Cerebellar cortex (tissue), 1 donor: ENCODE measurements around the gene FAM53A.

ENCODE experiments used
- DNase-seq: peaks from one replicate; pipeline ENCODE4 v3.0.0-alpha.2; 2015; ENCODE audit warnings: low spot score

Gene FAM53A

DNA sequence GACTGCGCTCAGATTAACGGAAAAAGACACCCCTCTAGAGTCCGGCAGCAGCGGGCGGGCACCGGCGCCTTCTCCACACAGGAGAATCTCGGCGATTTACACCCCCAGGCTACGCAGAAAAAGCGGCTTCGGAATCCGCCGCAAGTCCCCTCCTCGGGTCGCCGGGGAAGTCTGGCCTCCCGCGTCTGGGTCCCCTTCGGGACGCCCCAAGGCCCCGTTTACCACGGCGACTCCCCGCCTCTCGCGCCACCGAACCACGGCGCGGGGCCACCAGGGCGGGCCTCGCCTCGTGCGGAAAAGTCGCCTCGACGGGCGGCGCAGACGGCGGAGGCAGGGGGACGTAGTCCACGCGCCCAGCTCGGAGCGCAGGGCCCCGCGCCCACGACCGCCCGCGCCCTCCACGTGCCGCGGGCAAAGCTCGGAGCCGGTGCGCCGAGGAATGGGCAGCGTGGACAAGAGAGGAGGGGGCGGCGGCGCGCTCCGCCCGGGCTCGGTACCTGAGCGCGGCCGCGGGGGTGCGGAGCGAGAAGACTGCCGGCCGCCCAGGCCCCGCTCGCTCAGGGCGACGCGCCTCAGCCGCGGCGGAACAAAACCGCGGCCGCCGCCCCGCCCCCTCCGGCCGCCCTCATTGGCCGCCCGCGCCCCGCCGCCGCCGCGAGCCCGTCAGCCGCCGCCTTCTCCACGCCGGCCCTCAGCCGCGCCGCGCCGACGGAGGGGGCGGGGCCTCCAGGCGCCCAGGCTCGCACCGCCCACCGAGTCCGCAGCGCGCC lies at the start of gene FAM53A:
Gene FAM53A (minus strand): TSS at position 578 of the 770 bp plus-strand sequence. CDS start 15,572 bp downstream, outside the sequence.
- DNase-seq: peak; percentile 82

DNA sequence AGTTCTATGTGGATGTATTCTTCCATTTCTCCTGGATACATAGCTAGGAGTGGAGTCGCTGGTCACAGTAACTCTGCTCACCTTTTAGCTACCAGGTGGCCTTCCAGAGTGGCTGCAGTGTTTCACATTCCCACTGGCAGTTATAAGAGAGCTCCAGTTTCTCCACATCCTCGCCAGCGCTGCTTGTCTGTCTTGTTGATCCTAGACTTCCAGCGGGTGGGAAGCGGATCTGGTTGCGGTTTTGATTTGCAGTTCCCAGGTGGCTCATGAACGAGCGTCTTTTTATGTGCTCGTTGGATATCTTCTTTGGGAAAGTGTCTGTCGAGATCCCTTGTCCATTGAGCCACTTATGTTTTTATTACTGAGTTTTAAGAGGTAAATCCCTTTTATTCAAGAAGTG lies 48.8 kb upstream of the FAM53A start:
- DNase-seq: no peak

DNA sequence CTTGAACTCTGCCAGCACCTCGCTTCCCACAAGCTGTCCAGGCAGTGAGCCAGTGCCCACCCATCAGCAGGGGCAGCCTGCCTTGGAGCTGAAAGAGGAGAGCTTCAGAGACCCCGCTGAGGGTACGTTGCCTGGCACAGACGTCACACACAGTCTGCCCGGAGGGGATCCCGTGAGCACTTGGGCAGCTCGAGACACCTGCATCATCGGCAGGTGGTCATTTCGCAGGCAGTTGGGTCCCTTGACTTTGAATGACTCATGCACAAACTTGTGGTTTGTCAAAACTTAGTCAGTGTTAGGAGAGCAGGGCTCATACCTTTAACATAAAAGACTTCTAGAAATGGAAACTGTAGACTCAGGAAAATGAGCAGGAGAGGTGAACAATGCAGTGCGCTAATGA lies 47.1 kb upstream of the FAM53A start:
- DNase-seq: no peak

GRCh38 chr4:1730532-1731135 lies 46.5 kb upstream of the FAM53A start:
- no peak for DNase-seq

DNA sequence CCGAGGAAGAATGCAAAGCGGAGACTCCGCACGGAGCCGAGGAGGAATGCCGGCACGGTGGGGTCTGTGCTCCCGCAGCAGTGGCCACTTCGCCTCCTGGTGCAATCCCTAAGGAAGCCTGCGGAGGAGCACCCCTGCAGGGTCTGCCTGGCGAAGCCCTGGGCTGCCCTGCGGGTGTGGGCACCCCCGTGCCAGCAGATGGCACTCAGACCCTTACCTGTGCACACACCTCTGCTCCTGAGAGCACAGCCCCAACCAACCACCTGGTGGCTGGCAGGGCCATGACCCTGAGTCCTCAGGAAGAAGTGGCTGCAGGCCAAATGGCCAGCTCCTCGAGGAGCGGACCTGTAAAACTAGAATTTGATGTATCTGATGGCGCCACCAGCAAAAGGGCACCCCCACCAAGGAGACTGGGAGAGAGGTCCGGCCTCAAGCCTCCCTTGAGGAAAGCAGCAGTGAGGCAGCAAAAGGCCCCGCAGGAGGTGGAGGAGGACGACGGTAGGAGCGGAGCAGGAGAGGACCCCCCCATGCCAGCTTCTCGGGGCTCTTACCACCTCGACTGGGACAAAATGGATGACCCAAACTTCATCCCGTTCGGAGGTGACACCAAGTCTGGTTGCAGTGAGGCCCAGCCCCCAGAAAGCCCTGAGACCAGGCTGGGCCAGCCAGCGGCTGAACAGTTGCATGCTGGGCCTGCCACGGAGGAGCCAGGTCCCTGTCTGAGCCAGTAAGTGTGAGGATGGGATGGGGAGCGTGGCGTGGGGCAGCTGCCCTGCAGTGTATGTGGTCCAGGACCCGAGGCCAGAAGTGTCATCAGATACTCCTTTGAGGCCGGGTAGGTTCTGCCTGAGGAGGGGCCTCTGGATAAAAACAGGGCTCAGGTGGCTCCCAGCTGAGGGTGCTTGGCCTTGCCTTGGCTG lies 44.2 kb upstream of the FAM53A start:
- no peak for DNase-seq

- no peak for DNase-seq
Measured at GRCh38 chr4:1727117-1728031, 43.3 kb upstream of the FAM53A start.

- peak; percentile 92 for DNase-seq
Measured at GRCh38 chr4:1726146-1726934, 42.2 kb upstream of the FAM53A start.

DNA sequence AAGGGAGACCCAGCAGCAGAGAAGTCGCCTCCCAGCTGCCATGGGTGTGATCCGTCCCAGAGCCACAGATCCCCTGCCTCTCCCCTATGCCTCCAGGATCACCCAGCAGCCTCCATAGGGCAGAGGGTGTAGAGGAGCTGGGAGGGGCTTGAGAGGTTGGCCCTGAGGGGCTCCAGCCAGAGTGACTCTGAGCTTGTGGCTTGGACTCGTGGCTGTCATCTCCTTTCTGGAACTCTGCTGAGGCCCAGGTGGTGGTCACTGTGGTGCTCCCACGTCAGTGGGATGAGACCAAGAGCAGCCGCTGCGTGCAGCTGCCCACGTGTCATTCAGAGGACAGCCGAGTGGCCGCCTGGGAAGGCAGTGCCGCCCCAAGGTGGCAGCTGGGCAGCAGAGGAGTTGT lies 41.4 kb upstream of the FAM53A start:
- no peak for DNase-seq

DNA sequence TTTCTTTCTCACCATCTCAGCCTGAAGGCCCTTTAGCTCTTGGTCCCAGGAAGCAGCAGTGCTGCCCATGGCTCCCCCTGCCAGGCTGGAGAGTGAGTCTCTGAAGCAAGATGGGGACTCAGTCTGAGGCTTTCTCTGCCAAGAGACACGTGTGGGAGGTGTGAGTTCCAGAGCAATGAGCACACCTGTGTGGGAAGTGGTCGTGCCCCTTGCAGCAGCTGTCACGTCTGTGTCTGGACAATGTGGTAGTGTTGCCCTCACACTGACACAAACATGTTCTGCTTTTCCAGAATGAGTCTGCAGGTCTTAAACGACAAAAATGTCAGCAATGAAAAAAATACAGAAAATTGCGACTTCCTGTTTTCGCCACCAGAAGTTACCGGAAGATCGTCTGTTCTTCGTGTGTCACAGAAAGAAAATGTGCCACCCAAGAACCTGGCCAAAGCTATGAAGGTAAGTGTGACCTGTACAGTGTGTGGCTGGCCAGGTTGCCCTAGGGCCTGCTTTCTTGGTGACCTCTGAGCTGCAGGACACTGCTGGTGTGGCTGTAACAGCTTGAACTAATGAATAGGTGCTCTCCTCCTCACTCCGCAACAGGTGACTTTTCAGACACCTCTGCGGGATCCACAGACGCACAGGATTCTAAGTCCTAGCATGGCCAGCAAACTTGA lies 39.2 kb upstream of the FAM53A start:
- DNase-seq: no peak

DNA sequence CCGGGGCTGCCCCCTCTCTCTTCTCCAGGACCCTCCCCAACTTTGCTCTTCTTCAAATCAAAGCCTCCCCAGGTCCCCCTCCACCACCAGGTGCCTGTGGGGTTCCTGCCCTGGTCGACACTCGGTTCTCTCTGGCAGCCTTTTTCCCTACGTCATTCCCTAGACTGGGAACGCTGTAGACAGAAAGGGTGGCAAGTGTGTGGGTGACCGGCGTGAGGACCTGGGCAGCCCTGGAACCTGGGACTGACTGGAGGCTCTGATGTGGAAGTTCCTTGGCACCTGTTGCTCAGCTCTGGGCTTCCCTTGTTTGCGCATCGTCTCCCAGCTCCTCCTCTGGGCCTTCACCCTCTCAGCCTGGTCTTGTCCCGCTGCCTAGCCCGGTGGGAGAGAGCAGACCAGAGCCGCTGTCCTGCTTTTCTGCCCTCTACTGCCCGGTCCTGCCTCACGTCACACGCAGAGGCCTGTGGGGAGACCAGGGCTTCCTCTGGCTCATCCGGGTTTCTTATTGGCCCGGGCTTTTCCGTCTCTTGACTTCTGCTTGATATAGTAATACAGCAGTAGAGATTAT lies 38.5 kb upstream of the FAM53A start:
- no peak for DNase-seq

DNA sequence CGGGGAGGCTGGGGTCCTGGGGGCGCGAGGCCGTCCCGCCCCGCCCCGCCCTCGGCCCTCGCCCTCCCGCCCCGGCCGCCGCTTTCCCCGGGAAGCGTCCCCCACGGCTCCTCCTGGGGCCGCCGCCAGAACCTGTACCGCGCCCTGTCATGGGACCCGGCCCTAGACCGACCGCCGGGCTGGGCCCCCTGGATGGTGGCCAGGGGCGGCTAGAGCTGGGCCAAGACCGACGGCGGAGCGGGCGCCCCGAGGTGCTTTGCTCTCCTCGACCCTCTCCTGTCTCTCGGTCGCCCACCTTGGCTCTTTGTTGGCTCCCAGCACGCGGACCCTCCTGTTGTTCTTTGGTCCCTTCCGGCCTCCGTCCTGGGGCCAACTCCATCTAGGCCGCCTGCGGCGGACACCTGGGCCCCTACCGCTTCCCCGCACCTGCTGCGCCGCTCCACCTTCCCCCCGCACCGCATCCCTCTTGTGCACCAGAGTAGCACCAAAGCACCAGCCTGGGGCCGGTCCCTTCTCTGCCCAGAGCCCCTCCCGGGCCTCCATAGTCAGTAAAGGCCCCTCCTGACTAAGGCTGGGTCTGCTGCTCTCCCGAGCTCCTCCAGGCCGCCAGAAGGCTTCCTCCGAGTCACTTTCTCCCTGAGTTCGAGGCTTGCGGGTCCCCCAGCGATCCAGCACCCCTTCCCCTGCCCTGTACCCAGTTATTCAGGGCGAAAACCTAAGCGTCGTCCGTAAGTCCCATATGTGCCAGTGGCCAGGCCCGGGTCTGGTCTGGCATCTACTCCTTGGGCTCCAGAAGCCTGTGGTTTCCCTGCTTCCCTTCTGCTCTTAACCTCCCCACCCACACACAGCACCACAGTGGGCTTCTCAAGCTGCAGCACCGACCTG lies 37.8 kb upstream of the FAM53A start:
- no peak for DNase-seq

DNA sequence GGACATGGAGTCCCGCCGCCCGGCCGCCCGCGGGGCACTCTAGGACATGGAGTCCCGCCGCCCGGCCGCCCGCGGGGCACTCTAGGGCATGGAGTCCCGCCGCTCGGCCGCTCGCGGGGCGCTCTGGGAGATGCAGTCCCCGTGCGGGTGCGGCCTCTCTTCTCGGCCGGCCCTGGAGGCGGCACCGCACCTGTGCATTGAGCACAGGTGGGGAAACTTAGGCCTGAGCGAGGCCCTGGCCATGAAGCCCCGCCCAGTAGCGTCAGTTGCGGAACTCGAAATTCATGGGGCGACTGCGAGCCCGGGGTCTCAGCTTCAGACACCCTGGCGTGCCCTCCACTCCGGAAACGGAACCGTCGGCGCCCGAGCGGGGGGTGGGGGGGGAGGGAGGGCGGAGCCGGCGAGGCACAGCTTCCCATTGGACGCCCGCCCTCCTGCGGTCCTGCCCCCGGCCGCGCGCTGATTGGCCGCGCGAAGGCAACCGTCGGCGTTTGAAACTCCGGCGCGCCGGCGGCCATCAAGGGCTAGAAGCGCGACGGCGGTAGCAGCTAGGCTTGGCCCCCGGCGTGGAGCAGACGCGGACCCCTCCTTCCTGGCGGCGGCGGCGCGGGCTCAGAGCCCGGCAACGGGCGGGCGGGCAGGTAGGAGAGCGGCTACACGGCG lies 37.0 kb upstream of the FAM53A start, which contains the start of the genes TACC3 and TMEM129:
Gene TACC3 (plus strand): TSS at position 519 of the 663 bp plus-strand sequence. CDS start 1,901 bp downstream, outside the sequence.
Gene TMEM129 (minus strand): TSS at position 321 of the 663 bp plus-strand sequence. CDS start 486 bp downstream, outside the sequence.
- DNase-seq: peak; percentile 95

- no peak for DNase-seq
Measured at GRCh38 chr4:1720163-1720983, 36.3 kb upstream of the FAM53A start.

GRCh38 chr4:1718095-1718850 lies 34.2 kb upstream of the FAM53A start:
- DNase-seq: no peak

DNA sequence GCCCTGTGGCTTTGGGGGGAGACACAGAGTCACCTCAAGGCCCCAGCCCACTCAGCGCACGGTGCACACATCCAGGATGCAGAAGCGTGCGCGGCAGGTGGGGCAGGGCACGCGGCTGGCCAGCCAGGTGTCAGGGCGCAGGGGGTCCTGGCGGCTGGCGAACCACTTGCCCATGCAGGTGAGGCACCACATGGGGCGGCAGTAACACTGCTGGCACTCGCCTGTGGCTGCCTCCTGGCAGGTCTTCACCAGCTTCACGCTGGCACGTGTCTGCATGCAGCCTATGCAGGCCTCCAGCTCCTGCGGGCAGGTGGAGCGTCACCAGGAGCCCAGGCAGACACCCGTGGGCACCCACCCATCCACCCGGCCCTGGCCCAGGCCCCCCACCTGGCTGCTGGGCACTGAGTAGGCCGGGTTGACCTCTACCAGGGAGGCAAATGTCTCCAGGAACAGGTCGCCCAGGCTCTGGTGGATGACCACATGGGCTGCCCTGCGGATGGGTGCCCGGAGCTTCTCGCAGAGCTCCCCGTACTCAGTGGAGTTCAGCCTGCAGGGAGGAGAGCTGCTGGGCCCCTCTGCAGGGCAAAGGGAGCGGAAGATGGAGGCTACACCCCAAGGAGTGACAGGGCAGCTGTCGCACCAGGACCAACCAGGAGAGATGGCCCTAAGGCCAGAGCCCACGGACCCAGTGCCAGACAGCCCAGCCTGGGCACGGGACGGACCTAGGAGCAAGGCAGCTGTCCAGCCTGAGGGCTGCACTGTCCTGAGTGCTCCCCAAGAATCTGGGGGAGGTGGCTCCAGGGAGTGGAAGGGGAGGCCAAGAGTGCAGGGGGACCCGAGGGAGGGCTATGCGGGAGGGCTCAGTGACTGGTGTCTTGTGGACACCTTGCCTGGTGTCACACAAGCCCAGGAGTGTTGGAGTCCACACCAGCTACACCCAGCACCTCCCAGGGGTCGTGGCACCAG lies 33.3 kb upstream of the FAM53A start:
- DNase-seq: no peak
